ENCODE results near the gene MAP3K3.

The MAP3K3 gene

GRCh38 chr17:63621684-63622573 is at the start of gene MAP3K3:
TSS of gene MAP3K3 (plus strand) at chr17:63622417. CDS start at chr17:63622760, 343 bp downstream.
- peak; percentile 93 for FAIRE-seq
- peak; percentile 100 for DNase-seq (ENCODE audit: low spot score)

GRCh38 chr17:63573634-63574033 is 48.6 kb upstream of the MAP3K3 start:
- FAIRE-seq (no peak), DNase-seq (ENCODE audit: low spot score) (no peak)

GRCh38 chr17:63578027-63578768 is 44.0 kb upstream of the MAP3K3 start:
- DNase-seq (ENCODE audit: low spot score), result no peak
- FAIRE-seq, result no peak

- DNase-seq (ENCODE audit: low spot score) (no peak), FAIRE-seq (no peak)
Measured at GRCh38 chr17:63578769-63579111, 43.5 kb upstream of the MAP3K3 start.

- no peak for DNase-seq (ENCODE audit: low spot score)
- no peak for FAIRE-seq
Measured at GRCh38 chr17:63579633-63580032, 42.6 kb upstream of the MAP3K3 start.

- FAIRE-seq (no peak), DNase-seq (ENCODE audit: low spot score) (no peak)
Measured at GRCh38 chr17:63587770-63588169, 34.4 kb upstream of the MAP3K3 start.

- FAIRE-seq, result no peak
Measured at GRCh38 chr17:63588797-63589196, 33.4 kb upstream of the MAP3K3 start.

GRCh38 chr17:63589646-63590045 is 32.6 kb upstream of the MAP3K3 start:
- FAIRE-seq (no peak), DNase-seq (ENCODE audit: low spot score) (no peak)

More at GRCh38 chr17:63588797-63589196, 33.4 kb upstream of the MAP3K3 start:
- no peak for DNase-seq (ENCODE audit: low spot score)

GRCh38 chr17:63592797-63593196 is 29.4 kb upstream of the MAP3K3 start:
- FAIRE-seq (no peak), DNase-seq (ENCODE audit: low spot score) (no peak)

GRCh38 chr17:63595132-63595531 is 27.1 kb upstream of the MAP3K3 start:
- no peak for DNase-seq (ENCODE audit: low spot score)
- FAIRE-seq, result no peak

- FAIRE-seq (no peak), DNase-seq (ENCODE audit: low spot score) (no peak)
Measured at GRCh38 chr17:63596856-63597586, 25.2 kb upstream of the MAP3K3 start.

GRCh38 chr17:63598281-63598680 is 23.9 kb upstream of the MAP3K3 start:
- FAIRE-seq, result no peak

GRCh38 chr17:63600569-63601438 is 21.4 kb upstream of the MAP3K3 start, which contains the start of gene TACO1:
TSS of gene TACO1 (plus strand) at chr17:63600895. CDS start at chr17:63601084, 189 bp downstream.
- no peak for FAIRE-seq
- peak; percentile 73 for DNase-seq (ENCODE audit: low spot score)

More at GRCh38 chr17:63598281-63598680, 23.9 kb upstream of the MAP3K3 start:
- no peak for DNase-seq (ENCODE audit: low spot score)

GRCh38 chr17:63601439-63602371 is 20.5 kb upstream of the MAP3K3 start:
- DNase-seq (ENCODE audit: low spot score) (no peak), FAIRE-seq (no peak)

GRCh38 chr17:63609816-63610573 is 12.2 kb upstream of the MAP3K3 start:
- DNase-seq (ENCODE audit: low spot score), result no peak
- no peak for FAIRE-seq

- DNase-seq (ENCODE audit: low spot score) (no peak), FAIRE-seq (no peak)
Measured at GRCh38 chr17:63610854-63611253, 11.4 kb upstream of the MAP3K3 start.

- DNase-seq (ENCODE audit: low spot score), result no peak
Measured at GRCh38 chr17:63611354-63611753, 10.9 kb upstream of the MAP3K3 start.

GRCh38 chr17:63613663-63614062 is 8.6 kb upstream of the MAP3K3 start:
- FAIRE-seq (no peak), DNase-seq (ENCODE audit: low spot score) (no peak)

More at GRCh38 chr17:63611354-63611753, 10.9 kb upstream of the MAP3K3 start:
- FAIRE-seq, result no peak

GRCh38 chr17:63621229-63621683 is 961 bp upstream of the MAP3K3 start:
- DNase-seq (ENCODE audit: low spot score), result no peak
- FAIRE-seq, result no peak
